ENCODE measurements around the gene SLC51B. TPM values are rescaled to one million over a fixed set of nuclear protein-coding genes. Genes with fewer than 3 reads are reported as not detected.
"Not testable (repeated sequence)": the region's sequence is repeated elsewhere in the genome, so short reads cannot be mapped to it uniquely, and the experiment has no call there.

The SLC51B gene
- total RNA-seq, 1 donor from 2014 or later, result 0.37 TPM

DNA sequence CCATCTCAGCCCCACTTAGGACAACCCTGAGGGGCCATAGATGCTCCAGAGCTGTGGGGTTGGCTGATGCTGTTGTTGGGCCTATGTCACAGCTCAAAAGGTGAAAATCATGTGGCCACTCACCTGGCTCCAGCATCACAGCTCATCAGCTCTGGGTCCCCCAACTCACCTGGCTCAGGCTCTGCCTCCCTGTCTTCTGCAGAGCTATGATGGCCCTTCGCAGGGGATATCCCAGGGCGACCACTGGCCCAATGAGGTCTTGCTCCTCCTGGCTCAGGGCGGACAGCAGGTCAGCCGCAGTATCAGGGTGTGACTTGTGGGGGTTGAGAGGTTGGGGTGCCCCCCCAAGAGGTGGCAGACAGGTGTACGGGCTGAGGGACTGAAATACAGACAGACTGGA is 54.1 kb downstream of the SLC51B start:
- no peak for DNase-seq (ENCODE audit: low spot score)

GRCh38 chr15:65099801-65100200 is 54.6 kb downstream of the SLC51B start:
- DNase-seq (ENCODE audit: low spot score), result not testable (repeated sequence)

DNA sequence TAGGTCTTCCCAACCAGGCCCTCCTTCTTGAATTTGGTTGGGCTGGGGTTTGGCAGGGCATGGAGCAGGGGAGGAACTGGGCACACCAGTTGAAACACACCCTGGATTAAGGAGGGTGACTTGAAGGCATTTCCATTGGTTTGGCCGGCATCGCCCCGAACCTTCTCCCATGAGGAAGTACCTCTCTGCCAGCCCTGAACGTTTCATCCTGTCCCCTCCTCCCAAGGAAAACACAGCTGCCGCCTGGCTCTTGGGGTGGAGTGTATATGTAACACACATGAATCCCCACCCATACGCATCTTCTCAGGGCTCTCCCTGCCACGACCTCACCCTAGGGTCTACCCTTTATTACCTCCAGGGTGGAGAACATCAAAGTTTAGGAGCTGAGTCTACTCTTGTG is 55.3 kb downstream of the SLC51B start:
- DNase-seq (ENCODE audit: low spot score), result no peak

GRCh38 chr15:65101411-65101890 is 56.3 kb downstream of the SLC51B start:
- DNase-seq (ENCODE audit: low spot score), result peak; percentile 67

DNA sequence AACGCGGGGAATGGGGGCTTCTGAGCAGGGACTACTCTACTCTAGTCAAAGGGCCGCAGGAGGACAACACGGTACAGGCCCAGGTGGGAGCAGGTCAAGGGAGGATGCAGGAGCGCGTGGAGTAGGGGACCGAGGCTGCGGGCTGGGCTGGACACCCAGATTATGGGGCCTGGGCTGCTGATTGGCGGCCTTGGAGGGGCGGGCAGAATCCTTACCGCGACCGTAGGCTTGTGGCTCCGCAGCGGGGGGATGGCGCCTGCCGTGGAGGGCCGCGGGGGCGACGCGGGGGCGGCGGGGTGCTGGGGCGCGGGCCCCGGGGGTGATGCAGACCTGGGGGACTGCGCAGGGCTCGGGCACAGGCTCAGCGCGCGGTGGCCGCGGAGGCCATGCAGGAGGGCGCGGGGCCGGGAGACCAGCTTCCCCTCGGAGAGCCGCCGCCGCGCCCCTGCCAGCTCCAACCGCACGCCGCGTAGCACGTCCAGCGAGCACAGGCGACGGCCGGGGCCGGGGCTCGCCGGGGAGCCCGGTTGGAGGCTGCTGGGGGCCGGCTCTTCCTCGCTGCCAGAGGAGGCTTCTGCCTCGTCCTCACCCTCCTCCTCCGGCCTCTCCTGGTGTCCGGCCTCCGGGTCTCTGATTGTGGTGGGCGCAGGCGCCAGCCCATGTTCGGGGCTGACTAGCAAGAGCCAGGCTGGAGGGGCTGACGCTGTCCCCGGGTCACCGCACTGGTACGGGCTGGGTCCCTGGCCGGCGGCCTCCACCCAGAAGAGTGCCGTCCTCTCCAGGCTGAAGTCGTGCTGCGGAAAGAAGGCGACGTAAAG is 56.9 kb downstream of the SLC51B start:
- DNase-seq (ENCODE audit: low spot score), result no peak

DNA sequence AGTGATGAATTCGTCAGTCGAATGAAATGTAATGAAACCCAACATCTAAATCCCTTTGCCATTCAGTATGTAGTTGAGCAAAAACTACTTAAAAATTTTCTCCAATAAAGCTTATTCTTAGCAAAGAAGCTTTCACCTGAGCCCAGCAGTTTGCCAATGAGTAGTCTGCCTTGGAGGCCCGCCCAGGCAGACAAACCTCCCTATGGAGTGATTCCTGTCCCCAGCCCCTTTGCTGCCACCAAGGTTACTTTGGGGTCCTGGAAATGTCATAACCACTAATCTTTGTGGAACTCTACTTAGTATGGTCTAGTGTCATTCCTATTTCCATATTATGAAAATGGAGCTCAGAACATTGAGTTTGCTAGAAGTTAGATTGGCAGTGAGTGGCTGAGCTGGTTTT is 57.7 kb downstream of the SLC51B start:
- DNase-seq (ENCODE audit: low spot score), result no peak

Other genes starting within 250 kb of the SLC51B start
- gene PIF1, start 219.7 kb upstream of the SLC51B start, total RNA-seq, result 6.0 TPM
- 31.5 TPM for gene PLEKHO2, start 203.5 kb upstream of the SLC51B start, total RNA-seq
- 3.5 TPM for gene ANKDD1A, start 133.5 kb upstream of the SLC51B start, total RNA-seq
- 76.1 TPM for gene SPG21, start 55.5 kb upstream of the SLC51B start, total RNA-seq
- 13.2 TPM for gene MTFMT, start 15.7 kb upstream of the SLC51B start, total RNA-seq
- 17.5 TPM for gene RASL12, start 22.6 kb downstream of the SLC51B start, total RNA-seq
- gene KBTBD13, start 31.4 kb downstream of the SLC51B start, total RNA-seq, result not detected
- gene UBAP1L, start 69.8 kb downstream of the SLC51B start, total RNA-seq, result 5.6 TPM
- 22.0 TPM for gene PDCD7, start 88.4 kb downstream of the SLC51B start, total RNA-seq
- gene CLPX, start 140.0 kb downstream of the SLC51B start, total RNA-seq, result 47.2 TPM
- 19.2 TPM for gene CILP, start 166.1 kb downstream of the SLC51B start, total RNA-seq
- 12.4 TPM for gene PARP16, start 241.5 kb downstream of the SLC51B start, total RNA-seq